Measurements from ENCODE around the gene CA10. TPM values are rescaled to one million over a fixed set of nuclear protein-coding genes. Genes with fewer than 3 reads are reported as not detected.

Gene CA10
- polyA plus RNA-seq, 1 donor (not counting 4 experiments of a cell fraction or from before 2014, with no cell fraction given), result 2.9 TPM

- no peaks in the 10 kb centered on the region for H4K20me1 ChIP-seq (ENCODE audit: control insufficient read depth, extremely low read depth, insufficient read depth, low read length)
- no peak overlapping the region for H3K4me3 ChIP-seq (ENCODE audit: control insufficient read depth in 2 of 3, extremely low read depth in 1 of 3, insufficient read depth in 2 of 3, low read depth in 1 of 3, low read length in 3 of 3)
- FAIRE-seq, result no peak
- no peak for DNase-seq (ENCODE audit: low read depth, low spot score)
- H3K79me2 ChIP-seq (ENCODE audit: control insufficient read depth, insufficient read depth, low read length), result no peaks in the 10 kb centered on the region
- no peak overlapping the region for H3K9ac ChIP-seq (ENCODE audit: control insufficient read depth, extremely low read depth, insufficient read depth, low read length)
- H3K4me1 ChIP-seq (ENCODE audit: control insufficient read depth, extremely low read depth, insufficient read depth, low read length), result peaks cover 28% of the 10 kb centered on the region
- H3K4me2 ChIP-seq (ENCODE audit: control insufficient read depth, extremely low read depth, insufficient read depth, low read depth, low read length), result no peak overlapping the region
- dilution Hi-C loops (cut with MboI; ENCODE audit: extremely low pct_ligation_motif_present, low sequenced_read_pairs), result no loop called here
- TF ChIP-seq CTCF (optimal IDR thresholded peaks at IDR 0.05 in 1 of 3, IDR thresholded peaks at IDR 0.05 in 1 of 3, conservative IDR thresholded peaks at IDR 0.05 in 1 of 3; ENCODE audit: extremely low read depth in 1 of 3, insufficient read depth in 2 of 3, low read length in 3 of 3) (no peak), EZH2 (IDR thresholded peaks at IDR 0.05; ENCODE audit: low read length) (peak; percentile 69)
- no peaks in the 10 kb centered on the region for H3K36me3 ChIP-seq (ENCODE audit: control insufficient read depth in 2 of 2, extremely low read depth in 1 of 2, insufficient read depth in 2 of 2, low read length in 2 of 2)
- H3K9me1 ChIP-seq (ENCODE audit: control insufficient read depth, extremely low read depth, insufficient read depth, low read length), result no peaks in the 10 kb centered on the region
- H3K27me3 ChIP-seq (ENCODE audit: control insufficient read depth, extremely low read depth, insufficient read depth, low read length), result peaks cover 25% of the 10 kb centered on the region
- no peaks in the 10 kb centered on the region for H3K9me3 ChIP-seq (ENCODE audit: control insufficient read depth, low read depth, low read length)
- no peak overlapping the region for H3K27ac ChIP-seq (ENCODE audit: control insufficient read depth, insufficient read depth, low read length)
- H2AFZ ChIP-seq (ENCODE audit: control insufficient read depth, low read length), result no peak overlapping the region
These were observed 1.6 kb upstream of the CA10 start for GRCh38 chr17:52160136-52160567.

GRCh38 chr17:52159246-52160135 lies 977 bp upstream of the CA10 start:
- peaks cover 32% of the 10 kb centered on the region for H3K4me1 ChIP-seq (ENCODE audit: control insufficient read depth, extremely low read depth, insufficient read depth, low read length)
- dilution Hi-C loops (cut with MboI; ENCODE audit: extremely low pct_ligation_motif_present, low sequenced_read_pairs), result no loop called here
- H3K9ac ChIP-seq (ENCODE audit: control insufficient read depth, extremely low read depth, insufficient read depth, low read length), result no peak overlapping the region
- H2AFZ ChIP-seq (ENCODE audit: control insufficient read depth, low read length), result peak overlapping the region; percentile 6
- H3K9me1 ChIP-seq (ENCODE audit: control insufficient read depth, extremely low read depth, insufficient read depth, low read length), result no peaks in the 10 kb centered on the region
- DNase-seq (ENCODE audit: low read depth, low spot score) (no peak), FAIRE-seq (no peak)
- H3K4me3 ChIP-seq (ENCODE audit: control insufficient read depth in 2 of 3, extremely low read depth in 1 of 3, insufficient read depth in 2 of 3, low read depth in 1 of 3, low read length in 3 of 3), result peak overlapping the region; percentile 40 to 76 (median 64)
- H3K4me2 ChIP-seq (ENCODE audit: control insufficient read depth, extremely low read depth, insufficient read depth, low read depth, low read length), result peak overlapping the region; percentile 82
- H4K20me1 ChIP-seq (ENCODE audit: control insufficient read depth, extremely low read depth, insufficient read depth, low read length), result no peaks in the 10 kb centered on the region
- no peaks in the 10 kb centered on the region for H3K9me3 ChIP-seq (ENCODE audit: control insufficient read depth, low read depth, low read length)
- H3K27ac ChIP-seq (ENCODE audit: control insufficient read depth, insufficient read depth, low read length), result no peak overlapping the region
- no peaks in the 10 kb centered on the region for H3K79me2 ChIP-seq (ENCODE audit: control insufficient read depth, insufficient read depth, low read length)
- TF ChIP-seq CTCF (optimal IDR thresholded peaks at IDR 0.05 in 1 of 3, IDR thresholded peaks at IDR 0.05 in 1 of 3, conservative IDR thresholded peaks at IDR 0.05 in 1 of 3; ENCODE audit: extremely low read depth in 1 of 3, insufficient read depth in 2 of 3, low read length in 3 of 3) (no peak), EZH2 (IDR thresholded peaks at IDR 0.05; ENCODE audit: low read length) (peak; percentile 66)
- H3K27me3 ChIP-seq (ENCODE audit: control insufficient read depth, extremely low read depth, insufficient read depth, low read length), result peaks cover 25% of the 10 kb centered on the region
- H3K36me3 ChIP-seq (ENCODE audit: control insufficient read depth in 2 of 2, extremely low read depth in 1 of 2, insufficient read depth in 2 of 2, low read length in 2 of 2), result no peaks in the 10 kb centered on the region

All from keratinocyte (primary cell).